Kidney (tissue), 14 donors: ENCODE measurements around the gene METRN. TPM values are rescaled to one million over a fixed set of nuclear protein-coding genes. Genes with fewer than 3 reads are reported as not detected.
A peak's percentile ranks its signal among the peaks of the same experiment; 100 is the strongest.

Experiments used
- DNase-seq, 5 donors: peaks; one replicate each; pipeline ENCODE4 v3.0.0-alpha.2; 2013 to 2020
- FAIRE-seq: peaks from 2 replicates; lab custom pipeline; 2012; peaks lifted over from hg19 to GRCh38; lab: Jason Lieb, UNC
- H3K27ac ChIP-seq, 2 donors: one replicate each; pipeline ENCODE4 v1.7.0; 2013; ENCODE audit warnings: low read depth in 2 of 2, low read length in 2 of 2, inconsistent platforms in 1 of 2
- H3K27me3 ChIP-seq: one replicate; pipeline ENCODE4 v1.7.1; 2013; ENCODE audit warnings: low read length, inconsistent platforms; ENCODE audit not compliant: control insufficient read depth, insufficient read depth
- H3K36me3 ChIP-seq, 3 donors: one replicate each; pipeline versions ENCODE4 v1.7.0 to v1.7.1; 2013; ENCODE audit warnings: low read length in 3 of 3, control low read depth in 1 of 3, inconsistent platforms in 1 of 3; ENCODE audit not compliant: insufficient read depth in 3 of 3, control insufficient read depth in 2 of 3
- H3K4me1 ChIP-seq, 3 donors: one replicate each; pipeline versions ENCODE4 v1.7.0 to v1.7.1; 2013; ENCODE audit warnings: low read length in 3 of 3, inconsistent platforms in 1 of 3, low read depth in 1 of 3; ENCODE audit not compliant: control insufficient read depth in 2 of 3, insufficient read depth in 2 of 3
- H3K4me3 ChIP-seq, 3 donors: one replicate each; pipeline versions ENCODE4 v1.7.0 to v1.8.1; 2013; ENCODE audit warnings: low read length in 3 of 3, control low read depth in 1 of 3, inconsistent platforms in 1 of 3
- H3K9ac ChIP-seq, 3 donors: one replicate each; pipeline versions ENCODE4 v1.7.0 to v1.7.1; 2013; ENCODE audit warnings: low read length in 3 of 3, control low read depth in 1 of 3, inconsistent platforms in 1 of 3
- H3K9me3 ChIP-seq, 3 donors: one replicate each; pipeline versions ENCODE4 v1.7.0 to v1.7.1; 2013; ENCODE audit warnings: low read length in 3 of 3, control low read depth in 1 of 3, inconsistent platforms in 1 of 3; ENCODE audit not compliant: control insufficient read depth in 2 of 3, insufficient read depth in 1 of 3
- intact Hi-C: fragments of 100-400 bp; cut with DNase I; formaldehyde crosslinking; loops from one replicate; pipeline ENCODE4 v1.11.1; 2022
- polyA plus RNA-seq: library from polyadenylated mRNA; stranded (reverse); fragments of 350-450 nt; fragmentation: Illumina TruSeq; extraction: RNeasy Lipid Tissue Mini Kit (QIAGEN cat#74804); gene quantifications from one replicate; pipeline ENCODE4 v1.2.3, GENCODE V29; 2014; ENCODE audit warnings: low read depth, low replicate concordance; ENCODE audit not compliant: insufficient read depth
- total RNA-seq: library from RNA; stranded (reverse); fragmentation: NEBNext Ultra II Directional; extraction: Animal tissue kit (Norgen Biotek cat#: 25700); gene quantifications from one replicate; pipeline ENCODE4 v1.2.1, GENCODE V29; 2021
- TF ChIP-seq, protein P1 (sequence below): IDR thresholded peaks from 3 replicates; pipeline ENCODE4 v1.5.1; 2012; ENCODE audit warnings: mild to moderate bottlenecking, moderate library complexity, borderline replicate concordance; ENCODE audit not compliant: insufficient read depth; ENCODE audit errors: extremely low read depth
- donor health status: control.
- donor health status: control.
- donor health status: control.
- donor health status: control.
- donor health status: control.
- donor health status: DM: yes; HTN: yes; CAD: no.
- donor health status: Normal renal cell carcinoma (clear cell type).

METRN gene
- total and polyA plus RNA-seq, 2 donors from 2014 or later: 34.9 to 114 TPM

DNA sequence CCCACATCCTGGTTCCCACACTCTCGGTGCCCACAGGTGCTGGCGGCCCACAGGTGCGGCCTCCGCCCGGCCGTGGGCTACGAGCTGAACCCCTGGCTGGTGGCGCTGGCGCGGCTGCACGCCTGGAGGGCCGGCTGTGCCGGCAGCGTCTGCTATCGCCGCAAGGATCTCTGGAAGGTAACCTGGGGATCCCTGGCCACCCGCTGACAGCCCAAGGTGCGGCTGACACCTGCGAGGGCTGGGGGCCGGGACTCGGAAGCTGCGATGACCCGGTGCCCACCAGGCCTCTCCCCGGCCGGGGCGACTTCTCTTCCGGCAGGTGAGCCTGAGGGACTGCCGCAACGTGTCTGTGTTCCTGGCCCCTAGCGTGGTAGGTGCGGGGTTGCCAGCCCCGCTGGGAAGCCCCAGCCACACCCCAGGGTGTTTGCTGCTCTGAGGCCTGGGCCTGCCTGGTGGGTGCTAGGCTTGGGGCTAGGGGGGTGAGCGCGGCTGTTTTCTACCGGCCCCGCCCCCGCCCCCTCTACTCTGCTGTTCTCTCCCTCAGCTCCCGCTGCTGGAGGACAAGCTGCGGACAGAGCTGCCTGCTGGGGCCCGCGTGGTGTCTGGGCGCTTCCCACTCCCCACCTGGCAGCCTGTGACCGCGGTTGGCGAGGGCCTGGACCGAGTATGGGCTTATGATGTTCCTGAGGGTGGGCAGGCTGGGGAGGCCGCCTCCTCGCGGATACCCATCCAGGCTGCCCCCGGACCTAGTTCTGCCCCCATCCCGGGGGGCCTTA, 7.0 kb downstream of the METRN start:
- FAIRE-seq (no peak), DNase-seq (peak in 1 of 5 donors; percentile 70)
- H3K9me3 ChIP-seq: no peaks in the 10 kb centered on the region
- H3K9ac ChIP-seq: no peak overlapping the region
- TF ChIP-seq, protein P1, sequence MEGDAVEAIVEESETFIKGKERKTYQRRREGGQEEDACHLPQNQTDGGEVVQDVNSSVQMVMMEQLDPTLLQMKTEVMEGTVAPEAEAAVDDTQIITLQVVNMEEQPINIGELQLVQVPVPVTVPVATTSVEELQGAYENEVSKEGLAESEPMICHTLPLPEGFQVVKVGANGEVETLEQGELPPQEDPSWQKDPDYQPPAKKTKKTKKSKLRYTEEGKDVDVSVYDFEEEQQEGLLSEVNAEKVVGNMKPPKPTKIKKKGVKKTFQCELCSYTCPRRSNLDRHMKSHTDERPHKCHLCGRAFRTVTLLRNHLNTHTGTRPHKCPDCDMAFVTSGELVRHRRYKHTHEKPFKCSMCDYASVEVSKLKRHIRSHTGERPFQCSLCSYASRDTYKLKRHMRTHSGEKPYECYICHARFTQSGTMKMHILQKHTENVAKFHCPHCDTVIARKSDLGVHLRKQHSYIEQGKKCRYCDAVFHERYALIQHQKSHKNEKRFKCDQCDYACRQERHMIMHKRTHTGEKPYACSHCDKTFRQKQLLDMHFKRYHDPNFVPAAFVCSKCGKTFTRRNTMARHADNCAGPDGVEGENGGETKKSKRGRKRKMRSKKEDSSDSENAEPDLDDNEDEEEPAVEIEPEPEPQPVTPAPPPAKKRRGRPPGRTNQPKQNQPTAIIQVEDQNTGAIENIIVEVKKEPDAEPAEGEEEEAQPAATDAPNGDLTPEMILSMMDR: no peak
- peaks cover 0 to 24% (median 4%) of the 10 kb centered on the region in 3 donors for H3K4me1 ChIP-seq
- H3K27me3 ChIP-seq: no peaks in the 10 kb centered on the region
- peak overlapping the region in 1 of 3 donors; percentile 78 for H3K4me3 ChIP-seq
- intact Hi-C loops: no loop called here
- H3K27ac ChIP-seq: no peak overlapping the region
- no peaks in the 10 kb centered on the region for H3K36me3 ChIP-seq

DNA sequence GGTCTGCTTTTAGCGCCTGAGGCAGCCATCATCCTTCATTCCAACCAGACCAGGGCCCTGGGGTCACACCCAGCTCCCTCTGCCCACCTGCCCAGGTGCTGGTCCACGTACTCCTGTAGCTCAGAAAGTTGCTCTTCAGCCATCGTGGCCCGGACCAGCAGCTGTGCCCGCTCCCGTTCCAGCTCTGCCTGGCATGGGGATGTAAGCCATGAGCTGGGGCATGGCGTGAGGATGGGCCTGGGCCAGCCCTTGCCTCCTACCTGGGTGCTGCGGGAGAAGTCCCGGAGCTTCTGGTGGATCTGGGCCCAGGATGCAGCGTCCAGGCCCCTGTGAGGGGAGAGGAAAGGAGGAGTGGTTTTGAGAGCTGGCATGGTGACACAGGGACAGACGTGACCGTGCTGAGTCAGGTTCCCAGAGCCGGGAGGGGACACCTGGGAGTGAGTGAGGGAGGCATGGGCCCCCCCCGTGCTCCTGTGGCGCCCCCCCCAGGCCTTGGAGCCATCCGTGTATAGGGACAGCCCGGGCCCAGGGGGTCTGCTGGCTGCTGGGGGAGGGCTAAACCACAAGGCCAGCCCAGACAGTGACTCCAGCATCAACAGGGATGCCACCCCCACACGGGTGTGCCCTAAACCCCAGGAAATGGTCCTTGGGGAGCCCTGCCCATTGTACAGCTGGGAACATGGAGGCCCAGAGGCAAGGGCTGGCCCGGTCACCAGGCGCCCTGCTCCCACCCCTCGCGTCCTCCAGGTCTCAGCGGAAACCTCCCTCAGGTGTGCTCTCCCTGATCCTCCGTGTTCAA, 8.1 kb downstream of the METRN start:
- Histone ChIP-seq H3K9ac (no peak overlapping the region), H3K27me3 (no peaks in the 10 kb centered on the region), H3K27ac (no peak overlapping the region), H3K4me3 (no peak overlapping the region), H3K4me1 (peaks cover 0 to 28% (median 4%) of the 10 kb centered on the region in 3 donors), H3K9me3 (no peaks in the 10 kb centered on the region), H3K36me3 (no peaks in the 10 kb centered on the region)
- FAIRE-seq (no peak), DNase-seq (no peak)
- TF ChIP-seq, protein P1: no peak
- intact Hi-C loops: no loop called here

DNA sequence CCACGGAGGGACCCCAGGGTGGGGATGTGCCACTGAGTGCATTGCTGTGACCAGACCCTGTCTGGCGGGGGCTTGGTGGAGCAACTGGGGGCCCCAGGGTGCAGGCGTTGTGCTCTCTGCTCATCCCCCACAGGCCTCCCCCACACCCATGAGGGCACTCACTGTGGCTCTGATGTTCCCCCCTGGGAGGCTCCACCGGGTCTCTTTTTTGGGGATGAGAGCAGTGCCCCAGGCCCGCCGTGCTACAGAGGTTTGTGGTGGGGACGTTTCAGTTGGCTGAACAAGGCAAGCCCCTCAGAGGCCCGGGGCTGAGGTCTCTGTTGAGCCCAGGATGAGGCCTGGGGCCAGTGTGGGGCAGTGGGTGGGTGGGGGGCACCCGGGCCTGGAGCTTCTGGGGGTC, 8.8 kb downstream of the METRN start:
- H3K9me3 ChIP-seq: no peaks in the 10 kb centered on the region
- intact Hi-C loops: no loop called here
- no peak overlapping the region for H3K9ac ChIP-seq
- H3K36me3 ChIP-seq: no peaks in the 10 kb centered on the region
- TF ChIP-seq, protein P1: no peak
- no peaks in the 10 kb centered on the region for H3K27me3 ChIP-seq
- no peak overlapping the region for H3K4me3 ChIP-seq
- no peak for FAIRE-seq
- H3K27ac ChIP-seq: no peak overlapping the region
- DNase-seq: no peak
- peaks cover 0 to 31% (median 4%) of the 10 kb centered on the region in 3 donors for H3K4me1 ChIP-seq
